ENCODE data around the gene COL6A1.

The COL6A1 gene, protein sequence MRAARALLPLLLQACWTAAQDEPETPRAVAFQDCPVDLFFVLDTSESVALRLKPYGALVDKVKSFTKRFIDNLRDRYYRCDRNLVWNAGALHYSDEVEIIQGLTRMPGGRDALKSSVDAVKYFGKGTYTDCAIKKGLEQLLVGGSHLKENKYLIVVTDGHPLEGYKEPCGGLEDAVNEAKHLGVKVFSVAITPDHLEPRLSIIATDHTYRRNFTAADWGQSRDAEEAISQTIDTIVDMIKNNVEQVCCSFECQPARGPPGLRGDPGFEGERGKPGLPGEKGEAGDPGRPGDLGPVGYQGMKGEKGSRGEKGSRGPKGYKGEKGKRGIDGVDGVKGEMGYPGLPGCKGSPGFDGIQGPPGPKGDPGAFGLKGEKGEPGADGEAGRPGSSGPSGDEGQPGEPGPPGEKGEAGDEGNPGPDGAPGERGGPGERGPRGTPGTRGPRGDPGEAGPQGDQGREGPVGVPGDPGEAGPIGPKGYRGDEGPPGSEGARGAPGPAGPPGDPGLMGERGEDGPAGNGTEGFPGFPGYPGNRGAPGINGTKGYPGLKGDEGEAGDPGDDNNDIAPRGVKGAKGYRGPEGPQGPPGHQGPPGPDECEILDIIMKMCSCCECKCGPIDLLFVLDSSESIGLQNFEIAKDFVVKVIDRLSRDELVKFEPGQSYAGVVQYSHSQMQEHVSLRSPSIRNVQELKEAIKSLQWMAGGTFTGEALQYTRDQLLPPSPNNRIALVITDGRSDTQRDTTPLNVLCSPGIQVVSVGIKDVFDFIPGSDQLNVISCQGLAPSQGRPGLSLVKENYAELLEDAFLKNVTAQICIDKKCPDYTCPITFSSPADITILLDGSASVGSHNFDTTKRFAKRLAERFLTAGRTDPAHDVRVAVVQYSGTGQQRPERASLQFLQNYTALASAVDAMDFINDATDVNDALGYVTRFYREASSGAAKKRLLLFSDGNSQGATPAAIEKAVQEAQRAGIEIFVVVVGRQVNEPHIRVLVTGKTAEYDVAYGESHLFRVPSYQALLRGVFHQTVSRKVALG

GRCh38 chr21:45981151-45982091 lies at the start of gene COL6A1:
COL6A1 (plus strand) TSS chr21:45981770; CDS start chr21:45981851, 81 bp downstream.
- DNase-seq (ENCODE audit: low read depth in 2 of 2) = peak; percentile 19 to 27

DNA sequence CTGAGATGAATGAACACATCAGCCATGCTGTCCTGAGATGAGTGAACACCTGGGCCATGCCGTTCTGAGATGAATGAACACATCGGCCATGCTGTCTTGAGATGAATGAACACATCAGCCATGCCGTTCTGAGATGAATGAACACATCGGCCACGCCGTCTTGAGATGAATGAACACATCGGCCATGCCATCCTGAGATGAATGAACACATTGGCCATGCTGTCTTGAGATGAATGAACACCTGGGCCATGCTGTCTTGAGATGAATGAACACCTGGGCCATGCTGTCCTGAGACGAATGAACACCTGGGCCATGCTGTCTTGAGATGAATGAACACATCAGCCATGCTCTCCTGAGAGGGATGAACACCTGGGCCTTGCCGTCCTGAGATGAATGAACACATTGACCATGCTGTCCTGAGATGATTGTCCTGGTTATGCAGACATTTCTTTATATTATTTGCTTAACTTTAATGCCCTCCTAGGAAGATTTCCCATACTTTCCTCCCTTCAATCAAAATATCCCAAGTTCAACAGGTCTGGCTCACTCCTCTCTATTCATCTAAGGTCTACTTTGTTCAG lies 48.6 kb upstream of the COL6A1 start:
- DNase-seq (ENCODE audit: low read depth in 2 of 2) = no peak

DNA sequence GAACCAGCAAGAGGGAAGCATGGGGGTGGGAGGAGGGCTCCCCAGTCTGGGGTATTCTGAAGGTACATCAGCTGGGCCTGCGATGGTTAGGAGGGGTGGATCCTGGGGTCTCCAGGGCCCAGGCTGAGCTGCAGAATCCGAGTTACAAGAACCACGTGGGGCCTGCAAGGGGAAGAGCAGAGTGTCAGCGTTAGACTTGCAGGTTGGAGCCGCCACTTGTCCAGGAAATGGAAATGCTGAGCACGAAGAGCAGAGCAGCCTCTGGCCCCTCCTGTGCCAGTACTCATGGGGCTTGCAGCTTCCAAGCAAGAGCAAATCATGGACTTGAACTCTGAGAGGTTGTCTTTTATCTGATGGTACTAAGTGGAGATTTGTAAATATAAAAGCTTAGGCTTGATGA lies 47.5 kb upstream of the COL6A1 start:
- no peak for DNase-seq (ENCODE audit: low read depth in 2 of 2)

GRCh38 chr21:45934554-45934953 lies 47.0 kb upstream of the COL6A1 start:
- DNase-seq (ENCODE audit: low read depth in 2 of 2) = no peak

DNA sequence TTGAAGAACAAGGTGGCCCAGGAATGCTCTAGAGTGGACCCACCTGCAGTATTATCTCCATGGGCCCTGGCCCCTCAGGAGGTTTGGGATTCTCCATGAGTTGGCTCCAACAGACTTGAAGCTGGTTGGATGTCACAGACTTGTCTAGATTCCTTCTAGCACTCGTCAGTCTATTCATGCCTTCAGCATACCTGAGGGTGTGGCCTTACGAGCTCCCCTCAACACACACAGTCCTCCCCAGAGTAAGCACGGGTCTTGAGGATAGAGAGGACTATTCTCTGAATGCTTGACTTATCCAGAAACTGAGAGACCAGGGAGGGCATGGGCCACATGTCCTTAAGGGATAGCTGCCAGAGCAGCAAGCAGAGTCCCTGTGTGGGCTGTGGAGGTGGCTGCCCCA lies 45.9 kb upstream of the COL6A1 start:
- no peak for DNase-seq (ENCODE audit: low read depth in 2 of 2)

GRCh38 chr21:45937721-45938452 lies 43.7 kb upstream of the COL6A1 start:
- no peak for DNase-seq (ENCODE audit: low read depth in 2 of 2)

DNA sequence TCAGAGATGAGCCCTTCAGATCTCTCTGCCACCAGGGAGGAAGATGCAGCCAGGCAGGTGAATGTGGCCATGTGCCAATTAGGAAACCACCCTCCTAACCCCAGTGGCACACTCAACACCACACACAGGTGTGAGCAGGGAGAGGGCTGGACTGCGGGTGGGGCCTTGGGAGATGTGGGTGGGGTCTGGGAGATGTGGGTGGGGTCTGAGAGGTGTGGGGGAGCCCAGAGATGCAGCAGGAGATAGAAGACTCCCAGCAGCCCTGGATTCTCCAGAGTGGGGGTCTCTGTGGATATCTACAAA lies 43.2 kb upstream of the COL6A1 start:
- DNase-seq (ENCODE audit: low read depth in 2 of 2) = no peak

DNA sequence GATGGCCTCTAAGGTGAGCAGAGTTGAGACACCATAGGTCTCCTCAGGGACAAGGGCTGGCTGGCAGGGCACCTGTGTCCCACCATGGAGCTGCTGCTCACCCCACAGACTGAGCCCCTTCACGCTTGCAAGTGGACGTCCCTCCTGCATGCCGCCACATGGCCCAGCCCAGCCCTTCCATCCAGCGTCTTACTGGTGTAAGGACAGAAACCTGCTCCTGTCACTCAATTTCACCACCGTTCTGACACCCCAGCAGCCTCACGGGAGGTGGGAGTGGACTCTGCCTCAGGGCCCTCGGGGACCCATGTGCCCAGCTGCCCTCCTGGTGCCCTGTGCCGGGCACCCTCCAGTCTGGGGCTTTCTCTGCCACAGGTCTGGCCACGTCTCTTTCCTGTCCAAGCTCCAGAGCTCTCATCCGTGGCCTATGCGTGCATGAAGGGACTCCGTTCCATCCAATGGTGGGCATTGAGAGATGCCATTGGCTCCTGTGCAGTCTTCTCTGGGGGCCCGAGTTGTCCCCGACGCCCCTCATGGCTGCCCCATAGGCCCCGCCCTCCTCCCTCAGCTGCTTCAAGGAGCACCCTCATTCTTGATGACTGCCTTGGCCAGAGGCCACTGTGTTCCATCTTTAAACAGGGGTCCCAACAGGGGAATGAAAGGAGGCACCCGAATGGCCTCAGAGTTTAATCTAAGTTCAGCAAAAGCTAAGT lies 42.6 kb upstream of the COL6A1 start:
- DNase-seq (ENCODE audit: low read depth in 2 of 2) = no peak

DNA sequence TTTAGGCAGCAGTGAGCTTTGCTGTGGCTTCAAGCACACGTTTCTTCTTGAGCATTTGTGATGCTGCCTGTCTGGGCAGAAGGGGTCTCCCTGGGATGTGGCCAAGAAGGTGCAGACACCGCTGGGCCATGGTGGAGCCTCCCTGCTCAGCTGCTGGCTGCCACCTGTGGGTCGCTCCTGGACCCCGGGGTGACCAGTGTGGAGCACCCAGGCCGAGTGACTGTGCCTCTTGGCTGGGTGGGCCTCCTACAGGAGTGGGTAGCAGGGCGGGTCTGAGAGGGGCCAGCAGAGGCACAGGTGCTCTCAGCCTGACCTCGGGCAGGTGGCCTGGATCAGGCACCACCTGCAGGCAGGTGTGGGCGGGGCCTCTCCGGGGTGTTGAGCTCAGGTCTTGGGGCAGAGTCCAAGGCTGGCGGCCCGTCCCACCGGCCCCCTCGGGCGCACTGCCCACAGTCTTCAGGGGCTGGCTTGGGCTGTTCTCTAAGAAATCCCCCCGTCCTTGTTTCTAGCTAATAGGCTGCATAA lies 42.0 kb upstream of the COL6A1 start:
- no peak for DNase-seq (ENCODE audit: low read depth in 2 of 2)

DNA sequence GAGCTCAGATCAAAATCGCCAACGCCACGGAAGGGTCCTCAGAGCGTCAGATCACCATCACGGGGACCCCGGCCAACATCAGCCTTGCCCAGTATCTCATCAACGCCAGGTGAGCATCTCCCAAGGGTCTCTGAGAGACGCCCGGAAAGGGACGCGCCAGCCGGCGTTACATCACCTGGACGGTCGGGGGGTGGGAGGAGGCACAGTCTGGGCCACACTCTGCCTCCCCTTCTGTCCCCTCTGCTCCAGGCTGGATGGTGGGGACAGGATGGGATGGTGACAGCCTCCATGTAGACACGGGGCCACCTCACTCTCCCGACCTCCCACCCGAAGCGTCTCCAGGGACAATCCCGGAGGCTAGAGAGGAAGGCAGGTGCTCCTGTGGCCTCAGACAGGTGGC lies 41.5 kb upstream of the COL6A1 start:
- DNase-seq (ENCODE audit: low read depth in 2 of 2) = no peak

DNA sequence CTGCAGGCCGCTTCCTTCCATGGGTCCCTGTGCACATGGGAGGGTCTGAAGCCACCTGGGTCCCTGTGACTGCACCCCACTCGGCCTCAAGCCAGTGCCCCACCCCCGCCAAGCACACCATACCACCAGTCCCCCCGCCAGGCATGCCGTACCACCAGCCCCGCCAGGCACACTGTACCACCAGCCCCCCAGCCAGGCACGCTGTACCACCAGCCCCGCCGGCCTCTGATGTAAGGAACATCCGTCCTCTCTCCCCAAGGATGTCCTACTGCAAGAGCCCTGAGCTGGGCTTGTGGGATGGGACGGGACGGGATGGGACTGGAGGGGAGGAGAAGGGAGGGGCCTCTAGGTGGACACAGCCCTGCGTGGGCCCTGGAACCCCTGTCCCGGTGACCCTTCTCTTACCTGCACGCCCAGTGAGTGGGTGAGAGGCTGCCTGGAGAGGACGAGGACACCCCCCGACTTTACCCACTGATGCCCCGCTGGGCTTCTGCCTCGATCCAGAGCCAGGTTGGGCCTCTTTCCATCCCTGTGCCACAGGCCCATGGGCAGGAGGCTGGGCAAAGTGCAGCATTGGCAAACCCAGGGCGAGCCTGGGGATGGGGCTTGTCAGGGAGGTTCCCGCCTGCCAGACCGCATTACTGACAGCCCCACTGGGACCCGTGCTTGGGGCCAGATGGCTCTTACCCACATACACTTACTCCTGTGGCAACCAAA lies 40.8 kb upstream of the COL6A1 start:
- DNase-seq (ENCODE audit: low read depth in 2 of 2) = no peak

GRCh38 chr21:45941338-45941710 lies 40.2 kb upstream of the COL6A1 start:
- DNase-seq (ENCODE audit: low read depth in 2 of 2) = no peak

GRCh38 chr21:45941717-45942546 lies 39.6 kb upstream of the COL6A1 start:
- no peak for DNase-seq (ENCODE audit: low read depth in 2 of 2)

GRCh38 chr21:45942755-45943629 lies 38.6 kb upstream of the COL6A1 start:
- no peak for DNase-seq (ENCODE audit: low read depth in 2 of 2)

GRCh38 chr21:45943630-45944540 lies 37.7 kb upstream of the COL6A1 start:
- DNase-seq (ENCODE audit: low read depth in 2 of 2) = no peak

- DNase-seq (ENCODE audit: low read depth in 2 of 2) = no peak
These were observed 37.0 kb upstream of the COL6A1 start for GRCh38 chr21:45944601-45945000.

All from activated CD4-positive, alpha-beta T cell treated with anti-CD3 and anti-CD28 coated beads for 24 hours (primary cell).